GM12878 (cell line): Measurements from ENCODE around the gene IRF9. TPM values are rescaled to one million over a fixed set of nuclear protein-coding genes. Genes with fewer than 3 reads are reported as not detected.

Source experiments
- ATAC-seq: fragments of 200-7000 bp; cut with Tn5 transposase; 3 replicates; pipeline ENCODE4 v1.9.1; 2020; ENCODE audit warnings: mild to moderate bottlenecking, moderate library complexity
- BruUV-seq: library from RNA; stranded (reverse); fragments of 400-500 nt; replicated peaks from 2 replicates; lab custom pipeline; 2021; lab: Mats Ljungman, UMichigan
- CTCF ChIA-PET: fragments of 300-600 bp; sonication (Branson Sonifier 250); formaldehyde crosslinking; extraction: SDS; loops from one replicate; lab custom pipeline; 2021; ENCODE audit warnings: inconsistent platforms; lab: Yijun Ruan, JAX
- POLR2A ChIA-PET: fragments of 350-600 bp; formaldehyde crosslinking; extraction: SDS; loops from one replicate; lab custom pipeline; 2021; ENCODE audit warnings: inconsistent platforms; lab: Charles Lee
- RAD21 ChIA-PET: fragments of 300-600 bp; sonication (Branson Sonifier 250); formaldehyde crosslinking; loops from one replicate; lab custom pipeline; 2023; ENCODE audit warnings: antibody characterized with exemption; ENCODE audit not compliant: unreplicated experiment; lab: Charles Lee
- SMC1A ChIA-PET: fragments of 300-600 bp; sonication (Branson Sonifier 250); formaldehyde crosslinking; loops from one replicate; lab custom pipeline; 2023; ENCODE audit not compliant: unreplicated experiment, uncharacterized antibody; lab: Charles Lee
- DNase-seq: peaks from one replicate; pipeline ENCODE4 v3.0.0-alpha.2; 2011; ENCODE audit warnings: low read depth, low spot score
- FAIRE-seq: peaks from 3 replicates; lab custom pipeline; 2011; peaks lifted over from hg19 to GRCh38; lab: Jason Lieb, UNC
- H2AFZ ChIP-seq: 2 replicates; pipeline ENCODE4 v1.6.0; 2011; ENCODE audit warnings: low read depth, low read length, control low read depth; ENCODE audit not compliant: control insufficient read depth
- H3K27ac ChIP-seq: 2 replicates; pipeline ENCODE4 v1.5.1; 2011; ENCODE audit warnings: control low read depth; ENCODE audit not compliant: control insufficient read depth, insufficient read depth
- H3K27me3 ChIP-seq, 2 experiments: replicated peaks in 1 of 2; 2 replicates each; pipeline versions ENCODE4 v1.6.0 to v1.6.1; 2011; ENCODE audit warnings: low read length in 1 of 2; ENCODE audit not compliant: control insufficient read depth in 2 of 2, insufficient read depth in 2 of 2
- H3K36me3 ChIP-seq, 2 experiments: 2 replicates each; pipeline ENCODE4 v1.5.1; 2011; ENCODE audit warnings: low read length in 1 of 2; ENCODE audit not compliant: control insufficient read depth in 2 of 2, insufficient read depth in 2 of 2
- H3K4me1 ChIP-seq: 2 replicates; pipeline ENCODE4 v1.6.1; 2011; ENCODE audit warnings: mild to moderate bottlenecking, low read length, moderate library complexity, mixed read lengths; ENCODE audit not compliant: control insufficient read depth, insufficient read depth
- H3K4me2 ChIP-seq: 2 replicates; pipeline ENCODE4 v1.6.0; 2011; ENCODE audit warnings: control low read depth; ENCODE audit not compliant: control insufficient read depth, insufficient read depth
- H3K4me3 ChIP-seq: fragments of 200-600 bp; sonication (generic); 2 replicates; pipeline ENCODE4 v1.5.1; 2016
- H3K79me2 ChIP-seq: 2 replicates; pipeline ENCODE4 v1.6.0; 2011; ENCODE audit warnings: low read length; ENCODE audit not compliant: control insufficient read depth, insufficient read depth
- H3K9ac ChIP-seq: 2 replicates; pipeline ENCODE4 v1.8.0; 2011; ENCODE audit warnings: low read length, control low read depth, mixed read lengths; ENCODE audit not compliant: control insufficient read depth, insufficient read depth
- H3K9me3 ChIP-seq: replicated peaks from 3 replicates; pipeline ENCODE4 v1.5.1; 2011; ENCODE audit warnings: mild to moderate bottlenecking, low read length; ENCODE audit not compliant: control insufficient read depth, insufficient read depth
- H4K20me1 ChIP-seq: 2 replicates; pipeline ENCODE4 v1.6.0; 2011; ENCODE audit not compliant: control insufficient read depth, insufficient read depth
- CBX3 ChIP-seq: fragments of 200-600 bp; sonication (generic); IDR thresholded peaks from 2 replicates; pipeline ENCODE4 v1.6.1; 2016; ENCODE audit warnings: low read depth, borderline replicate concordance
- EGR1 ChIP-seq, 2 experiments: IDR thresholded peaks; 1 replicate in 1 of 2; 2 replicates in 1 of 2; pipeline ENCODE4 v1.6.1; 2011 to 2012; ENCODE audit warnings: low read depth in 2 of 2, low read length in 2 of 2, borderline replicate concordance in 1 of 2, mild to moderate bottlenecking in 1 of 2, moderate library complexity in 1 of 2
- GABPA ChIP-seq: IDR thresholded peaks from 2 replicates; pipeline ENCODE4 v1.6.1; 2014; ENCODE audit warnings: antibody characterized with exemption, low read depth, mild to moderate bottlenecking, inconsistent platforms
- HDGF ChIP-seq: fragments of 450-650 bp; IDR thresholded peaks from 2 replicates; pipeline ENCODE4 v1.6.1; 2016; ENCODE audit warnings: antibody characterized with exemption
- IRF5 ChIP-seq: fragments of 450-650 bp; IDR thresholded peaks from 2 replicates; pipeline ENCODE4 v1.6.1; 2017; ENCODE audit warnings: borderline replicate concordance
- JUNB ChIP-seq: IDR thresholded peaks from 2 replicates; pipeline ENCODE4 v1.6.1; 2016; ENCODE audit warnings: antibody characterized with exemption, mild to moderate bottlenecking
- KDM1A ChIP-seq: fragments of 200-600 bp; sonication (generic); IDR thresholded peaks from 2 replicates; pipeline ENCODE4 v1.6.1; 2016; ENCODE audit warnings: borderline replicate concordance
- MLLT1 ChIP-seq: fragments of 450-650 bp; IDR thresholded peaks from 2 replicates; pipeline ENCODE4 v1.6.1; 2016; ENCODE audit warnings: mild to moderate bottlenecking
- MTA3 ChIP-seq: IDR thresholded peaks from 2 replicates; pipeline ENCODE4 v1.6.1; 2012; ENCODE audit warnings: low read length, inconsistent platforms, borderline replicate concordance
- NFYA ChIP-seq: IDR thresholded peaks from 2 replicates; pipeline ENCODE4 v1.6.1; 2011; ENCODE audit warnings: low read depth, mild to moderate bottlenecking, low read length, improper control_type of control experiment, borderline replicate concordance
- NR2F1 ChIP-seq: fragments of 450-650 bp; conservative IDR thresholded peaks from 2 replicates; pipeline ENCODE4 v1.6.1; 2017; ENCODE audit warnings: mild to moderate bottlenecking
- POLR2A ChIP-seq: IDR thresholded peaks from 2 replicates; pipeline ENCODE4 v1.6.1; 2011; ENCODE audit warnings: low read depth, mild to moderate bottlenecking, low read length
- POLR2AphosphoS5 ChIP-seq: IDR thresholded peaks from 2 replicates; pipeline ENCODE4 v1.6.1; 2011; ENCODE audit warnings: mild to moderate bottlenecking, low read length, inconsistent platforms
- SMARCA5 ChIP-seq: fragments of 450-650 bp; IDR thresholded peaks from 2 replicates; pipeline ENCODE4 v1.6.1; 2017; ENCODE audit warnings: mild to moderate bottlenecking
- SREBF1 ChIP-seq: IDR thresholded peaks from 2 replicates; pipeline ENCODE4 v1.6.1; 2012; ENCODE audit warnings: mild to moderate bottlenecking, low read length
- USF2 ChIP-seq: IDR thresholded peaks from 2 replicates; pipeline ENCODE4 v1.6.1; 2011; ENCODE audit warnings: low read depth, low read length, improper control_type of control experiment, borderline replicate concordance
- WRNIP1 ChIP-seq: IDR thresholded peaks from 2 replicates; pipeline ENCODE4 v1.6.1; 2011; ENCODE audit warnings: low read depth, low read length, improper control_type of control experiment, borderline replicate concordance
- ZBTB40 ChIP-seq: fragments of 450-650 bp; IDR thresholded peaks from 2 replicates; pipeline ENCODE4 v1.6.1; 2016; ENCODE audit warnings: mild to moderate bottlenecking, moderate library complexity, borderline replicate concordance
- ZNF217 ChIP-seq: fragments of 450-650 bp; IDR thresholded peaks from 2 replicates; pipeline ENCODE4 v1.6.1; 2017; ENCODE audit warnings: antibody characterized with exemption, mild to moderate bottlenecking
- WGBS: methylation state at CpG from one replicate; pipeline ENCODE4 v1.1.6; 2016; ENCODE audit warnings: low lambda C conversion rate; ENCODE audit not compliant: insufficient replicate concordance, insufficient coverage; ENCODE audit errors: missing lambda C conversion rate; 5-methylcytosine and 5-hydroxymethylcytosine counted together
- in situ Hi-C: fragments of 300-500 bp; cut with MboI; formaldehyde crosslinking; loops from 9 replicates; pipeline ENCODE4 v1.14.3; 2018; ENCODE audit warnings: mixed read lengths
- intact Hi-C: fragments of 100-400 bp; cut with micrococcal nuclease; formaldehyde crosslinking; loops from one replicate; pipeline ENCODE4 v1.14.2; 2022; ENCODE audit not compliant: unreplicated experiment
- polyA plus RNA-seq, 11 experiments: library from polyadenylated mRNA; depleted of rRNA in 4 of 11; unstranded in 6 of 11; stranded (reverse) in 5 of 11; fragments of >200 nt; fragmentation: Nextera tagmentation in 4 of 11; fragmentation: Illumina TruSeq in 1 of 11; extraction: Ambion mirVana in 4 of 11; extraction: Trizol in 1 of 11; gene quantifications; 1 replicate in 1 of 11; 2 replicates in 10 of 11; pipeline versions ENCODE4 v1.2.1 to v1.2.3, GENCODE V29; 2011 to 2016; ENCODE audit warnings: inconsistent platforms in 2 of 11, missing spikeins in 2 of 11, low read depth in 1 of 11
- total RNA-seq, 4 experiments: library from RNA; depleted of rRNA in 3 of 4; stranded (reverse); fragments of >200 nt in 3 of 4; fragmentation: Illumina TruSeq in 1 of 4; extraction: Trizol in 1 of 4; gene quantifications; 2 replicates each; pipeline versions ENCODE4 v1.2.1 to v1.2.3, GENCODE V29; 2013 to 2021

IRF9 gene
- total and polyA plus RNA-seq, 10 of the 15 experiments (the other 5 are each of a cell fraction or from before 2014, with no cell fraction given): 47.6 to 234 (median 148) TPM

GRCh38 chr14:24164518-24164991 is 3.5 kb downstream of the IRF9 start:
- H3K9ac ChIP-seq: peak overlapping the region; percentile 17; the same call in 1 of the 2 replicates
- H3K79me2 ChIP-seq: peaks cover 43% of the 10 kb centered on the region
- 98% methylated on average over 14 of the region's 14 CpGs for WGBS
- ChIA-PET RAD21 (no interaction called here), CTCF (no interaction called here), POLR2A (interaction anchor here (0.6 to 1.0 kb wide), 5 partner anchors 14 to 69 kb away, joined by 3 to 9 read pairs (median 3); partner anchors contain the start of gene PSME2), SMC1A (no interaction called here)
- peak overlapping the region; percentile 90; the same call in 1 of the 2 replicates for H3K4me2 ChIP-seq
- intact Hi-C loops (no loop called here), in situ Hi-C loops (no loop called here)
- no peak overlapping the region for H3K27ac ChIP-seq
- H3K27me3 ChIP-seq: no peaks in the 10 kb centered on the region
- peaks cover 34 to 54% of the 10 kb centered on the region in 2 experiments for H3K36me3 ChIP-seq
- no TSS peak for BruUV-seq
- no peaks in the 10 kb centered on the region for H3K9me3 ChIP-seq
- H3K4me3 ChIP-seq: no peak overlapping the region; the same call in 1 of the 2 replicates
- H3K4me1 ChIP-seq: peaks cover 38% of the 10 kb centered on the region
- no peaks in the 10 kb centered on the region for H4K20me1 ChIP-seq
- no peak overlapping the region for H2AFZ ChIP-seq
- DNase-seq (no peak), ATAC-seq (no peak), FAIRE-seq (no peak)
- TF ChIP-seq IRF5 (no peak), EGR1 (IDR thresholded peaks at IDR 0.05; ENCODE audit: borderline replicate concordance in 1 of 2, low read depth in 2 of 2, low read length in 2 of 2) (no peak), USF2 (no peak), GABPA (no peak), NFYA (no peak), HDGF (no peak), JUNB (no peak), POLR2AphosphoS5 (peak; percentile 11; the same call in 1 of the 2 replicates), POLR2A (peak; percentile 44; the same call in 1 of the 2 replicates), MLLT1 (no peak), WRNIP1 (no peak), SMARCA5 (no peak), SREBF1 (no peak), ZBTB40 (no peak), NR2F1 (no peak), MTA3 (no peak), KDM1A (no peak), CBX3 (no peak), ZNF217 (no peak)
